Measurements from ENCODE around the gene RB1.
"Not testable (repeated sequence)": the region's sequence is repeated elsewhere in the genome, so short reads cannot be mapped to it uniquely, and the experiment has no call there.

Gene RB1

GRCh38 chr13:48299591-48299990, 4.0 kb upstream of the RB1 start:
- no peak for DNase-seq

- DNase-seq: no peak
Measured at GRCh38 chr13:48302871-48303358, 636 bp upstream of the RB1 start.

- no peak for DNase-seq
Measured at GRCh38 chr13:48304143-48304876, 759 bp downstream of the RB1 start.

- no peak for DNase-seq
Measured at GRCh38 chr13:48311223-48311622, 7.7 kb downstream of the RB1 start.

- DNase-seq: no peak
Measured at GRCh38 chr13:48315969-48316650, 12.6 kb downstream of the RB1 start.

- no peak for DNase-seq
Measured at GRCh38 chr13:48316826-48317510, 13.4 kb downstream of the RB1 start.

GRCh38 chr13:48317511-48318376, 14.2 kb downstream of the RB1 start:
- no peak for DNase-seq

- no peak for DNase-seq
Measured at GRCh38 chr13:48318377-48318811, 14.8 kb downstream of the RB1 start.

GRCh38 chr13:48318821-48319511, 15.4 kb downstream of the RB1 start:
- no peak for DNase-seq

- no peak for DNase-seq
Measured at GRCh38 chr13:48319531-48320398, 16.2 kb downstream of the RB1 start.

GRCh38 chr13:48320399-48320790, 16.8 kb downstream of the RB1 start:
- DNase-seq: no peak

- no peak for DNase-seq
Measured at GRCh38 chr13:48320891-48321510, 17.4 kb downstream of the RB1 start.

- DNase-seq: no peak
Measured at GRCh38 chr13:48322294-48322693, 18.7 kb downstream of the RB1 start.

GRCh38 chr13:48333976-48334375, 30.4 kb downstream of the RB1 start:
- no peak for DNase-seq

GRCh38 chr13:48334534-48335127, 31.1 kb downstream of the RB1 start:
- DNase-seq: no peak

GRCh38 chr13:48339198-48339597, 35.6 kb downstream of the RB1 start:
- not testable (repeated sequence) for DNase-seq

- no peak for DNase-seq
Measured at GRCh38 chr13:48344264-48344663, 40.7 kb downstream of the RB1 start.

- no peak for DNase-seq
Measured at GRCh38 chr13:48346583-48346982, 43.0 kb downstream of the RB1 start.

GRCh38 chr13:48349525-48349924, 46.0 kb downstream of the RB1 start:
- DNase-seq: no peak

- no peak for DNase-seq
Measured at GRCh38 chr13:48353590-48353989, 50.0 kb downstream of the RB1 start.

Measured in stimulated activated CD4-positive, alpha-beta T cell treated with anti-CD3 and anti-CD28 coated beads, Interleukin-4, amount 100 ng/mL, for 24 hours (primary cell).